Stimulated activated naive B cell treated with anti-CD40 and anti-IgM and Interleukin-4, amounts not matched to agents 10 μg/mL and 1 μg/mL and 100 μg/mL, for 72 hours (primary cell): ENCODE measurements around the gene CEPT1.

Experiments
- ATAC-seq, 2 donors: fragments of 150-1000 bp; cut with Tn5 transposase; replicated peaks; 2 replicates each; pipeline ENCODE4 v1.10.0; 2021; ENCODE audit warnings: moderate library complexity in 1 of 2
- DNase-seq: peaks from one replicate; pipeline ENCODE4 v3.0.0; 2021
- H3K27ac Mint-ChIP-seq: one replicate; pipeline ENCODE4 v1.8.0; 2022; ENCODE audit warnings: mild to moderate bottlenecking, mixed read lengths
- H3K27me3 Mint-ChIP-seq, 2 donors: one replicate each; pipeline ENCODE4 v1.8.0; 2022; ENCODE audit warnings: mixed read lengths in 2 of 2
- H3K36me3 Mint-ChIP-seq, 2 donors: one replicate each; pipeline ENCODE4 v1.8.0; 2022; ENCODE audit warnings: mixed read lengths in 2 of 2, mild to moderate bottlenecking in 1 of 2
- H3K4me1 Mint-ChIP-seq, 2 donors: one replicate each; pipeline ENCODE4 v1.8.0; 2022; ENCODE audit warnings: mixed read lengths in 2 of 2, mild to moderate bottlenecking in 1 of 2
- H3K4me3 Mint-ChIP-seq, 2 donors: one replicate each; pipeline ENCODE4 v1.8.0; 2022; ENCODE audit warnings: mild to moderate bottlenecking in 2 of 2, mixed read lengths in 2 of 2, moderate library complexity in 1 of 2
- H3K9me3 Mint-ChIP-seq, 2 donors: one replicate each; pipeline ENCODE4 v1.8.0; 2022; ENCODE audit warnings: mixed read lengths in 2 of 2, mild to moderate bottlenecking in 1 of 2

CEPT1 gene

GRCh38 chr1:111162488-111162880, 22.5 kb downstream of the CEPT1 start:
- H3K27me3 Mint-ChIP-seq, result no peaks in the 10 kb centered on the region
- no peaks in the 10 kb centered on the region for H3K9me3 Mint-ChIP-seq
- no peak for ATAC-seq
- no peak for DNase-seq
- H3K4me1 Mint-ChIP-seq, result peaks cover 19 to 26% of the 10 kb centered on the region in 2 donors
- no peak overlapping the region for H3K4me3 Mint-ChIP-seq
- H3K36me3 Mint-ChIP-seq, result peaks cover 30 to 38% of the 10 kb centered on the region in 2 donors
- H3K27ac Mint-ChIP-seq, result no peak overlapping the region

GRCh38 chr1:111163363-111163762, 23.3 kb downstream of the CEPT1 start:
- Mint-ChIP-seq H3K36me3 (peaks cover 34 to 43% of the 10 kb centered on the region in 2 donors), H3K9me3 (no peaks in the 10 kb centered on the region), H3K4me1 (peaks cover 19 to 30% of the 10 kb centered on the region in 2 donors), H3K27me3 (no peaks in the 10 kb centered on the region), H3K27ac (no peak overlapping the region), H3K4me3 (no peak overlapping the region)
- no peak for ATAC-seq
- DNase-seq, result no peak

DNA sequence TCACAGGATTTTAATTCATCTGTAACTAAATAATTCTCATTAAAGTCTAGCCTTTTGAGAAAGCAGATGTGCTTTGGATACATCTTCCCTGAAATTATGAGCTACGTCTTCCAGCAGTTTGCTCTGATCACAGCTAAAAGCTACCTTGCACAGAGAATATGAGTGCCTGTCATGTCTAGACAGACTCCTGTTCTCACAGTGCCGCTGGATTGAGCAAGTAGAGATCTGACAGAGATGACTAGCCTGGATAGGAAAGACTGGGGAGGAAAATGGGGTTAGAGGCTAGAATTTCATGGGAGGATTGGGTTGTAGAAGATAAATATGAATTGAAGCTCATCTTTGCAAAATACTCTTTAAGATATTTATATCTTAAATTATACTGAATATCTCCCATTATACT, 24.1 kb downstream of the CEPT1 start:
- H3K27ac Mint-ChIP-seq, result no peak overlapping the region
- ATAC-seq (no peak), DNase-seq (no peak)
- H3K4me3 Mint-ChIP-seq, result no peak overlapping the region
- no peaks in the 10 kb centered on the region for H3K9me3 Mint-ChIP-seq
- H3K36me3 Mint-ChIP-seq, result peaks cover 35 to 42% of the 10 kb centered on the region in 2 donors
- H3K27me3 Mint-ChIP-seq, result no peaks in the 10 kb centered on the region
- H3K4me1 Mint-ChIP-seq, result peaks cover 18 to 30% of the 10 kb centered on the region in 2 donors

- Mint-ChIP-seq H3K27ac (no peak overlapping the region), H3K27me3 (no peaks in the 10 kb centered on the region), H3K9me3 (no peaks in the 10 kb centered on the region), H3K36me3 (peaks cover 22 to 46% of the 10 kb centered on the region in 2 donors), H3K4me1 (peaks cover 16 to 37% of the 10 kb centered on the region in 2 donors), H3K4me3 (no peak overlapping the region)
- DNase-seq (no peak), ATAC-seq (no peak)
Observed at GRCh38 chr1:111172463-111172862, 32.4 kb downstream of the CEPT1 start.

DNA sequence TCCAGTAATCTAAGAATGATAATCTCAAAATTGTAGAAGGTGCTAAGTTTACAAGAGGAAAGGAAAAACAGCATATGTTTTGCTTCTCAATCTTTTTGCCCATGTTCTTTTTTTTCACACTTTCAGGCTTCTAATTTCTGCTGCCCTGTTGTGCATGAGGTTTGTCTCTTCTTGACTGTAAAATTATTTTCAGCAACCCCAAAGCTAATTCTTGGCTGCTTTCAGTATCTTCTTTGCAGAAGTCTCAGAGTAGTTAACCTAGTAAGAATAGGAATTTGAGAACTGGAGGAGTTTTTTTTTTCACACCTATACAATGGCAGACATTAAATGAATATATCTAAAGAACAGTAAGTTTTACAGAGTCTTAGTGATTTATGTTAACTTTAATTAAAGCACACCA, 34.0 kb downstream of the CEPT1 start:
- H3K27ac Mint-ChIP-seq, result no peak overlapping the region
- DNase-seq (no peak), ATAC-seq (no peak)
- no peak overlapping the region for H3K4me3 Mint-ChIP-seq
- H3K9me3 Mint-ChIP-seq, result no peaks in the 10 kb centered on the region
- H3K27me3 Mint-ChIP-seq, result no peaks in the 10 kb centered on the region
- H3K4me1 Mint-ChIP-seq, result peaks cover 16 to 33% of the 10 kb centered on the region in 2 donors
- peaks cover 15 to 42% of the 10 kb centered on the region in 2 donors for H3K36me3 Mint-ChIP-seq

GRCh38 chr1:111175349-111175748, 35.3 kb downstream of the CEPT1 start:
- Mint-ChIP-seq H3K27ac (no peak overlapping the region), H3K4me3 (no peak overlapping the region), H3K9me3 (no peaks in the 10 kb centered on the region), H3K4me1 (peaks cover 20 to 44% of the 10 kb centered on the region in 2 donors), H3K36me3 (peaks cover 20 to 53% of the 10 kb centered on the region in 2 donors), H3K27me3 (no peaks in the 10 kb centered on the region)
- DNase-seq, result no peak
- ATAC-seq, result no peak

- Mint-ChIP-seq H3K4me1 (peaks cover 20 to 46% of the 10 kb centered on the region in 2 donors), H3K4me3 (no peak overlapping the region), H3K27me3 (no peaks in the 10 kb centered on the region), H3K9me3 (no peaks in the 10 kb centered on the region), H3K27ac (no peak overlapping the region), H3K36me3 (peaks cover 23 to 54% of the 10 kb centered on the region in 2 donors)
- DNase-seq, result no peak
- ATAC-seq, result no peak
Observed at GRCh38 chr1:111176678-111177077, 36.7 kb downstream of the CEPT1 start.

GRCh38 chr1:111179968-111180533, 40.0 kb downstream of the CEPT1 start:
- DNase-seq (no peak), ATAC-seq (peak in 1 of 2 donors; percentile 51)
- Mint-ChIP-seq H3K27me3 (no peaks in the 10 kb centered on the region), H3K27ac (no peak overlapping the region), H3K36me3 (peaks cover 30 to 58% of the 10 kb centered on the region in 2 donors), H3K9me3 (no peaks in the 10 kb centered on the region), H3K4me1 (peaks cover 25 to 44% of the 10 kb centered on the region in 2 donors), H3K4me3 (no peak overlapping the region)

DNA sequence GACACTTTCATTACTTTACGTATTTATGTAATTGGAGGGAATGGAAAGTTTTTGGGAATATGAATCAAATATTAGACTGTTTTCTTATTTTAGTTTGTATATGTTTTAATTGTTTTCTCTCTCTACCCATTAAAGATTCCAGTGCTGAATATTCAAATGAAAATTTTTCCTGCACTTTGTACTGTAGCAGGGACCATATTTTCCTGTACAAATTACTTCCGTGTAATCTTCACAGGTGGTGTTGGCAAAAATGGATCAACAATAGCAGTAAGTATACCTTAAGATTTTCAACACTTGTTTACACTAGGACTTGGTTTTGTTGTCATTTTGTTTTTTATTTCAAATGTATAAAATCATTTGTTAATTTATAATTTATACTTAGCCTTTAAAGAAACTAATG, 42.0 kb downstream of the CEPT1 start:
- H3K4me3 Mint-ChIP-seq, result no peak overlapping the region

DNA sequence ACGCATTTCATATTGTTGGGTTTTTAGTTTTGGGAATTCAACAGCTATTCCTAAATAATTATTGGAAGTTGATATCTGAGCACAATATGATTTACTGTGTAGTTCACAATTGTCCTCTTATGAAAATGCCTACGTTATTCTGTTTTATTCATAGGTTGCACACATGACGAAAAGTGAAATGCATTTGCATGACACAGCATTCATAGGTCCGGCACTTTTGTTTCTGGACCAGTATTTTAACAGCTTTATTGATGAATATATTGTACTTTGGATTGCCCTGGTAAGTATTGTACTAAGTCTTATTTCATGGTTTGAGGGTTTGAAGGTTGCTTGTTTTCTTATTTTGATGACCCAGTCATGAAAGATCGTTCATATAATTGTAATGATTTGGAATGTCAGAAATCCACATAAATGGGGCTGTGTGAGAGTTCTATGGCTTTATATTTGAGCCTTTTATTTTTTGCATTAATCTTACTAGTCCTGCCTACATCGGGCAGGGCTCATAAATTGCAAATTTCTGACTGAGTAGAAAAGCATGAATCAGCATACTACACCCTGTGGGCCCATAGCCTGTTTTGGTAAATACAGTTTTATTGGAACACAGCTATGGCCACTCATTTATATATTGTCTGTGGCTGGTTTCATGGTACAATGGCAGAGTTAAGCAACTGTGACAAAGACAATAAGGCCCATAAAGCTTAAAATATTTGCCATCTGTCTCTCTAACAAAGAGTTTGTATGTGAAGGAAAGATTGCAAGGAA, 43.5 kb downstream of the CEPT1 start:
- H3K36me3 Mint-ChIP-seq, result peaks cover 48 to 72% of the 10 kb centered on the region in 2 donors
- ATAC-seq (no peak), DNase-seq (no peak)
- peak overlapping the region; percentile 37 for H3K27ac Mint-ChIP-seq
- peaks cover 22 to 49% of the 10 kb centered on the region in 2 donors for H3K4me1 Mint-ChIP-seq
- H3K27me3 Mint-ChIP-seq, result no peaks in the 10 kb centered on the region
- H3K9me3 Mint-ChIP-seq, result no peaks in the 10 kb centered on the region
- no peak overlapping the region for H3K4me3 Mint-ChIP-seq

More for the DNA sequence above, 42.0 kb downstream of the CEPT1 start:
- Mint-ChIP-seq H3K36me3 (peaks cover 37 to 65% of the 10 kb centered on the region in 2 donors), H3K27ac (no peak overlapping the region), H3K27me3 (no peaks in the 10 kb centered on the region), H3K4me1 (peaks cover 21 to 49% of the 10 kb centered on the region in 2 donors), H3K9me3 (no peaks in the 10 kb centered on the region)
- no peak for DNase-seq
- no peak for ATAC-seq

- Mint-ChIP-seq H3K4me3 (no peak overlapping the region), H3K36me3 (peaks cover 55 to 78% of the 10 kb centered on the region in 2 donors), H3K4me1 (peaks cover 26 to 56% of the 10 kb centered on the region in 2 donors), H3K9me3 (no peaks in the 10 kb centered on the region), H3K27ac (no peak overlapping the region), H3K27me3 (no peaks in the 10 kb centered on the region)
- no peak for ATAC-seq
- DNase-seq, result no peak
Observed at GRCh38 chr1:111184663-111185062, 44.6 kb downstream of the CEPT1 start.

- Mint-ChIP-seq H3K27ac (no peak overlapping the region), H3K4me1 (peaks cover 40 to 76% of the 10 kb centered on the region in 2 donors), H3K9me3 (no peaks in the 10 kb centered on the region), H3K27me3 (no peaks in the 10 kb centered on the region), H3K4me3 (no peak overlapping the region), H3K36me3 (peaks cover 64 to 80% of the 10 kb centered on the region in 2 donors)
- ATAC-seq (no peak), DNase-seq (no peak)
Observed at GRCh38 chr1:111190931-111191451, 51.0 kb downstream of the CEPT1 start.

DNA sequence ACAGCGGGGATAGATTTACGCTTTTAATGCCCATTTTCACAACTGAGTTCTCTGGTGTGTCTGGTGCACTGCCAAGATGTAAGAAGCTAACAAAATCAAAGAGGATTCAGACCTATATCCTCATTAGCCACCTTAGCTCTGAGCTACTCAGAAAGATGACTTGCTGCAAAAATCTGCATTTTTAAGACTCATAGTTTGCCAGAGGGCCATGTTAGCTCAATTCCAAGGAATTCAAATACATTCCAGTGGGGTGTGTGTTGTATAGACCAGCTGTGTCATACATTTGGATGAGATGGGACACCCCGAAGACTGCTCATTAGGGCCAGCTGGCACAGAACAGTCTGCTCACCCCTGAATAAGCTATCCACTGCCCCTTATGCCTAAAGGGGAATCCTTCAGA, 51.5 kb downstream of the CEPT1 start:
- DNase-seq (no peak), ATAC-seq (no peak)
- Mint-ChIP-seq H3K4me3 (no peak overlapping the region), H3K27me3 (no peaks in the 10 kb centered on the region), H3K27ac (peak overlapping the region; percentile 89), H3K4me1 (peaks cover 44 to 81% of the 10 kb centered on the region in 2 donors), H3K9me3 (no peaks in the 10 kb centered on the region), H3K36me3 (peaks cover 68 to 80% of the 10 kb centered on the region in 2 donors)

GRCh38 chr1:111192074-111192473, 52.1 kb downstream of the CEPT1 start:
- ATAC-seq, result peak; percentile 3 to 9
- peak overlapping the region in 1 of 2 donors; percentile 23 for H3K4me3 Mint-ChIP-seq
- H3K27me3 Mint-ChIP-seq, result no peaks in the 10 kb centered on the region
- H3K36me3 Mint-ChIP-seq, result peaks cover 63 to 80% of the 10 kb centered on the region in 2 donors
- no peak for DNase-seq
- peak overlapping the region; percentile 89 for H3K27ac Mint-ChIP-seq
- H3K4me1 Mint-ChIP-seq, result peaks cover 46 to 81% of the 10 kb centered on the region in 2 donors
- H3K9me3 Mint-ChIP-seq, result no peaks in the 10 kb centered on the region
